HepG2 (cell line): ENCODE measurements around the gene CARMIL1. TPM values are rescaled to one million over a fixed set of nuclear protein-coding genes. Genes with fewer than 3 reads are reported as not detected.

Source experiments
- ATAC-seq: fragments of 200-7000 bp; cut with Tn5 transposase; 3 replicates; pipeline ENCODE4 v1.9.1; 2020; ENCODE audit warnings: mild to moderate bottlenecking, moderate library complexity
- BruUV-seq: library from RNA; stranded (reverse); fragments of 400-500 nt; replicated peaks from 2 replicates; lab custom pipeline; 2021; lab: Mats Ljungman, UMichigan
- CTCF ChIA-PET: fragments of 300-600 bp; formaldehyde crosslinking; extraction: SDS; loops from one replicate; lab custom pipeline; 2021; ENCODE audit warnings: low total read pairs, inconsistent platforms, low intra/inter-chr PET ratio; lab: Yijun Ruan, JAX
- POLR2A ChIA-PET: fragments of 350-600 bp; sonication (Branson Sonifier 250); formaldehyde crosslinking; loops from one replicate; lab custom pipeline; 2020; ENCODE audit warnings: antibody characterized with exemption, inconsistent platforms; lab: Yijun Ruan, JAX
- DNase-seq: peaks from one replicate; pipeline ENCODE4 v3.0.0-alpha.2; 2015; ENCODE audit warnings: low spot score
- FAIRE-seq: peaks from 3 replicates; lab custom pipeline; 2011; peaks lifted over from hg19 to GRCh38; lab: Jason Lieb, UNC
- H2AFZ ChIP-seq: one replicate; pipeline ENCODE4 v1.6.1; 2011; ENCODE audit warnings: low read length, inconsistent platforms
- H3K27ac ChIP-seq: fragments of 300-600 bp; 3 replicates; pipeline ENCODE4 v1.8.0; 2011; ENCODE audit warnings: mixed run types, mild to moderate bottlenecking, mixed read lengths, low read length, inconsistent platforms; ENCODE audit not compliant: insufficient read depth; ENCODE audit errors: extremely low read length
- H3K27me3 ChIP-seq, 2 experiments: fragments of 200-600 bp in 1 of 2; 2 replicates in 1 of 2; 3 replicates in 1 of 2; pipeline versions ENCODE4 v1.6.0 to v1.8.0; 2011; ENCODE audit warnings: low read length in 2 of 2, mild to moderate bottlenecking in 2 of 2, moderate library complexity in 2 of 2, inconsistent platforms in 1 of 2; ENCODE audit not compliant: insufficient read depth in 2 of 2, control insufficient read depth in 1 of 2
- H3K36me3 ChIP-seq, 2 experiments: fragments of 200-600 bp in 1 of 2; replicated peaks in 1 of 2; 2 replicates in 1 of 2; 3 replicates in 1 of 2; pipeline versions ENCODE4 v1.5.1 to v1.8.0; 2011; ENCODE audit warnings: low read length in 2 of 2, inconsistent platforms in 1 of 2; ENCODE audit not compliant: insufficient read depth in 2 of 2, control insufficient read depth in 1 of 2
- H3K4me1 ChIP-seq: 2 replicates; pipeline ENCODE4 v1.5.1; 2012; ENCODE audit warnings: low read length, inconsistent platforms; ENCODE audit not compliant: insufficient read depth
- H3K4me2 ChIP-seq: 2 replicates; pipeline ENCODE4 v1.6.0; 2011; ENCODE audit warnings: low read depth, low read length, inconsistent platforms
- H3K4me3 ChIP-seq, 3 experiments: fragments of 200-600 bp in 1 of 3; sonication (generic), shearing (Covaris generic) in 1 of 3; replicated peaks in 1 of 3; 2 replicates each; pipeline ENCODE4 v1.5.1; 2011 to 2016; ENCODE audit warnings: low read length in 3 of 3, inconsistent platforms in 2 of 3, low read depth in 2 of 3, mild to moderate bottlenecking in 2 of 3, control low read depth in 1 of 3, mixed read lengths in 1 of 3; ENCODE audit not compliant: insufficient read depth in 1 of 3
- H3K79me2 ChIP-seq: one replicate; pipeline ENCODE4 v1.6.1; 2011; ENCODE audit warnings: low read length, inconsistent platforms; ENCODE audit not compliant: insufficient read depth
- H3K9ac ChIP-seq: 2 replicates; pipeline ENCODE4 v1.6.0; 2011; ENCODE audit warnings: mild to moderate bottlenecking, low read depth, low read length, inconsistent platforms; ENCODE audit not compliant: insufficient read depth
- H3K9me3 ChIP-seq: 2 replicates; pipeline ENCODE4 v1.5.1; 2012; ENCODE audit warnings: mild to moderate bottlenecking, low read length
- H4K20me1 ChIP-seq: 2 replicates; pipeline ENCODE4 v1.6.0; 2011; ENCODE audit warnings: inconsistent platforms, mild to moderate bottlenecking, low read length, moderate library complexity; ENCODE audit not compliant: insufficient read depth
- ASH2L ChIP-seq: fragments of 300-600, 200-600 bp; sonication (generic); IDR thresholded peaks from 2 replicates; pipeline ENCODE4 v1.7.0; 2017; ENCODE audit warnings: low read depth, mild to moderate bottlenecking, moderate library complexity, mixed read lengths, low read length; ENCODE audit not compliant: insufficient read length
- DNMT1 ChIP-seq: sonication (generic); formaldehyde crosslinking; IDR thresholded peaks from 2 replicates; pipeline ENCODE4 v1.5.1; 2020; ENCODE audit warnings: mild to moderate bottlenecking, missing genetic modification reagents
- KAT7 ChIP-seq: IDR thresholded peaks from 2 replicates; pipeline ENCODE4 v1.6.1; 2018; ENCODE audit warnings: borderline replicate concordance, missing compliant biosample characterization
- MAFG ChIP-seq: sonication (generic); formaldehyde crosslinking; IDR thresholded peaks from 2 replicates; pipeline ENCODE4 v1.5.1; 2020; ENCODE audit warnings: mild to moderate bottlenecking, missing genetic modification reagents
- PLRG1 ChIP-seq: fragments of 450-650 bp; conservative IDR thresholded peaks from 2 replicates; pipeline ENCODE4 v1.6.1; 2016
- ZNF253 ChIP-seq: sonication (generic); formaldehyde crosslinking; IDR thresholded peaks from 2 replicates; pipeline ENCODE4 v1.8.0; 2022; ENCODE audit warnings: mild to moderate bottlenecking, missing genetic modification reagents, borderline replicate concordance
- ZNF367 ChIP-seq: sonication (generic); formaldehyde crosslinking; IDR thresholded peaks from 2 replicates; pipeline ENCODE4 v1.4.0; 2020; ENCODE audit warnings: missing genetic modification reagents, borderline replicate concordance
- ZNF546 ChIP-seq: sonication (generic); formaldehyde crosslinking; conservative IDR thresholded peaks from 2 replicates; pipeline ENCODE4 v1.8.1; 2023; ENCODE audit warnings: mild to moderate bottlenecking, missing genetic modification reagents
- ZNF549 ChIP-seq: sonication (generic); formaldehyde crosslinking; IDR thresholded peaks from 2 replicates; pipeline ENCODE4 v1.5.0; 2020; ENCODE audit warnings: missing genetic modification reagents
- ZSCAN30 ChIP-seq: sonication (generic); formaldehyde crosslinking; IDR thresholded peaks from 2 replicates; pipeline ENCODE4 v1.5.0; 2020; ENCODE audit warnings: mild to moderate bottlenecking, missing genetic modification reagents
- WGBS: methylation state at CpG from one replicate; pipeline ENCODE4 v1.1.6; 2017; ENCODE audit warnings: low lambda C conversion rate; 5-methylcytosine and 5-hydroxymethylcytosine counted together
- in situ Hi-C: cut with HindIII; loops from 2 replicates; pipeline ENCODE4 v1.10.0; 2017; ENCODE audit warnings: low pct_unique_long_range_greater_than_20kb; ENCODE audit not compliant: extremely low pct_ligation_motif_present
- intact Hi-C: fragments of 100-400 bp; cut with micrococcal nuclease; formaldehyde crosslinking; loops from one replicate; pipeline ENCODE4 v1.10.0; 2022; ENCODE audit not compliant: unreplicated experiment
- polyA plus RNA-seq, 8 experiments: library from polyadenylated mRNA; depleted of rRNA in 3 of 8; stranded (reverse) in 7 of 8; unstranded in 1 of 8; fragments of >200 nt; fragmentation: Illumina TruSeq in 4 of 8; extraction: Trizol in 4 of 8; gene quantifications; 2 replicates each; pipeline versions ENCODE4 v1.2.1 to v1.2.3, GENCODE V29; 2011 to 2016; ENCODE audit warnings: low read depth in 4 of 8, missing spikeins in 1 of 8, mixed read lengths in 1 of 8; ENCODE audit not compliant: insufficient read depth in 1 of 8
- total RNA-seq, 5 experiments: library from RNA; depleted of rRNA; stranded (reverse); fragments of >200 nt; fragmentation: Illumina TruSeq; extraction: Trizol; gene quantifications; 2 replicates each; pipeline ENCODE4 v1.2.3, GENCODE V29; 2016; ENCODE audit warnings: low read depth in 1 of 5
- TF ChIP-seq, protein P1 (sequence below), 2 experiments: sonication (generic) in 1 of 2; formaldehyde crosslinking in 1 of 2; IDR thresholded peaks; 2 replicates each; pipeline versions ENCODE4 v1.5.1 to v1.6.1; 2011 to 2020; ENCODE audit warnings: borderline replicate concordance in 1 of 2, low read depth in 1 of 2, low read length in 1 of 2, mild to moderate bottlenecking in 1 of 2, missing genetic modification reagents in 1 of 2, moderate library complexity in 1 of 2
- TF ChIP-seq, protein P2 (sequence below): sonication (generic); formaldehyde crosslinking; IDR thresholded peaks from 2 replicates; pipeline ENCODE4 v1.5.1; 2020; ENCODE audit warnings: mild to moderate bottlenecking, missing genetic modification reagents, moderate library complexity
- TF ChIP-seq, protein P3 (sequence below): sonication (generic); formaldehyde crosslinking; IDR thresholded peaks from 2 replicates; pipeline ENCODE4 v1.5.0; 2020; ENCODE audit warnings: missing genetic modification reagents
- TF ChIP-seq, protein P4 (sequence below): sonication (generic); formaldehyde crosslinking; IDR thresholded peaks from 2 replicates; pipeline ENCODE4 v1.8.1; 2023; ENCODE audit warnings: mild to moderate bottlenecking, missing genetic modification reagents

Gene CARMIL1
- total and polyA plus RNA-seq, 2 of the 13 experiments (the other 11 are each of a cell fraction or from before 2014, with no cell fraction given), result 1.8 to 2.6 TPM

DNA sequence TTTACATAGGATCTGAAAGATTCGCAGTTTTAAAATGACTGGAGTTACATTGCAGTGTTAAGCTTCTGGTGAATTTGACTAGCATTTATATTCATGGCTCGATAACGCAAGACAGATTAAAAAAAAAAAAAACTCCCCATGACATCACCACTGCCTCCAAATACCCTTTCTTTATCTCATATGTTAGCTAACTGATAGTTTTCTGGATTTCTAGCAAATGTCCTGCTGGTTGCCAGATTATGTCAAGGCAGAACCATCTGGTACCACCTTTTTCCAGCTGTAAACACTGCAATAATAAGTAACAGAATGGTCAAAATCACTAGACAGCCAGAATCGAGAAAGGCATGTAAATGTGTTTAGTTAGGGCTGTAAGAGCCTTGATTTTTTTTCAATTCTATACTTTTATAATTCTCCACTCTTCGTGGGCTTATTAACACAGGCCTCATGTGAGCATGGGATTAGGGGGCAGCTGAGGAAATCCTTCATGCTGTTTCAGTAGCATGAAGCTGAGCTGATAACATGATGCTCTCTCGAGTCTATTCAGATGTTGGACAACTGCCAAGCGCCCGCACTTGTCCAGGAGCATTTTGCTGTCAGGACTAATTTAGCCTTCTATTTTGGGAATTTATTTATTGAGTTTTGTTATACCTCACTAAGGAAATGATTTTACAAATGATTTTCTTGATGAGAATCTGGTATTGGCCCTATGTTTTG, 206.8 kb downstream of the CARMIL1 start (continued):
- TF ChIP-seq, protein P1, sequence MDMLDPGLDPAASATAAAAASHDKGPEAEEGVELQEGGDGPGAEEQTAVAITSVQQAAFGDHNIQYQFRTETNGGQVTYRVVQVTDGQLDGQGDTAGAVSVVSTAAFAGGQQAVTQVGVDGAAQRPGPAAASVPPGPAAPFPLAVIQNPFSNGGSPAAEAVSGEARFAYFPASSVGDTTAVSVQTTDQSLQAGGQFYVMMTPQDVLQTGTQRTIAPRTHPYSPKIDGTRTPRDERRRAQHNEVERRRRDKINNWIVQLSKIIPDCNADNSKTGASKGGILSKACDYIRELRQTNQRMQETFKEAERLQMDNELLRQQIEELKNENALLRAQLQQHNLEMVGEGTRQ (IDR thresholded peaks at IDR 0.05; ENCODE audit: low read depth, low read length), result no peak
- TF ChIP-seq, protein P1 (CRISPR knock-in tag; IDR thresholded peaks at IDR 0.05; ENCODE audit: borderline replicate concordance), result no peak
- no peak for TF ChIP-seq KAT7
- no peak for TF ChIP-seq ASH2L
- no peak for TF ChIP-seq ZSCAN30 (CRISPR knock-in tag)
- TF ChIP-seq ZNF549, result no peak

DNA sequence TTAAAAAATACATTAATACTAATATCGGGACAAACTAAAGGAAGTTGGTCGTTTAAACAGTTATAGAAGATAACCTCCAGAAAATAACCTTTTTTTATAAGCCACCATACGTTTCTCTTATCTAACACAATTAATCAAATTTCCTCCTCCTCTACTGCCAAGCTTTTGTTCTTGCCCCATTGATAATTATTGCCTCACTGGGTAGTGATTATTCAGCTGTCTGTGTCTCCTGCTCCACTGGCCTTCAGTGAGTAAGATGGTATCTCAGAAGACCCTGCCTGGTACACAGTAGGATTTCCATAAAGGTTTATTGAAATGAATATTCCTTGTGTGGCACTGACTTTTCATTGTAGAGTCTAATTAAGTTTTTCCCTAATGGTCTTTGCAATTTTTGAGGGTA, 207.4 kb downstream of the CARMIL1 start:
- no TSS peak for BruUV-seq
- H3K4me2 ChIP-seq, result no peak overlapping the region
- H3K27me3 ChIP-seq, result no peaks in the 10 kb centered on the region
- no peaks in the 10 kb centered on the region for H3K4me1 ChIP-seq
- H3K79me2 ChIP-seq, result no peaks in the 10 kb centered on the region
- WGBS, result 44% methylated on average over 3 of the region's 3 CpGs
- H3K36me3 ChIP-seq, result no peaks in the 10 kb centered on the region
- ChIA-PET POLR2A (no interaction called here), CTCF (no interaction called here)
- H3K9me3 ChIP-seq, result no peaks in the 10 kb centered on the region
- H3K4me3 ChIP-seq, result no peak overlapping the region
- no peak overlapping the region for H3K9ac ChIP-seq
- H3K27ac ChIP-seq, result no peak overlapping the region
- no peak for ATAC-seq
- intact Hi-C loops, result no loop called here
- H4K20me1 ChIP-seq, result no peaks in the 10 kb centered on the region
- no peak overlapping the region for H2AFZ ChIP-seq
- DNase-seq, result no peak
- no peak for TF ChIP-seq MAFG (CRISPR knock-in tag)
- TF ChIP-seq, protein P2, sequence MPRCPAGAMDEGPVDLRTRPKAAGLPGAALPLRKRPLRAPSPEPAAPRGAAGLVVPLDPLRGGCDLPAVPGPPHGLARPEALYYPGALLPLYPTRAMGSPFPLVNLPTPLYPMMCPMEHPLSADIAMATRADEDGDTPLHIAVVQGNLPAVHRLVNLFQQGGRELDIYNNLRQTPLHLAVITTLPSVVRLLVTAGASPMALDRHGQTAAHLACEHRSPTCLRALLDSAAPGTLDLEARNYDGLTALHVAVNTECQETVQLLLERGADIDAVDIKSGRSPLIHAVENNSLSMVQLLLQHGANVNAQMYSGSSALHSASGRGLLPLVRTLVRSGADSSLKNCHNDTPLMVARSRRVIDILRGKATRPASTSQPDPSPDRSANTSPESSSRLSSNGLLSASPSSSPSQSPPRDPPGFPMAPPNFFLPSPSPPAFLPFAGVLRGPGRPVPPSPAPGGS (CRISPR knock-in tag), result no peak
- TF ChIP-seq, protein P3, sequence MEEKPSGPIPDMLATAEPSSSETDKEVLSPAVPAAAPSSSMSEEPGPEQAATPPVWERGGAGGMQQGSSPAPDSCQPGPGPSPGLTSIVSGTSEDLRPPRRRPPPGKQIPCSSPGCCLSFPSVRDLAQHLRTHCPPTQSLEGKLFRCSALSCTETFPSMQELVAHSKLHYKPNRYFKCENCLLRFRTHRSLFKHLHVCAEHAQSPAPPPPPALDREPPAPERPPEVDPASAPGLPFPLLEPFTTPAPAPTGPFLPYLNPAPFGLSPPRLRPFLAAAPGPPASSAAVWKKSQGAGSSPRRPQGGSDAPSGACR, result no peak
- TF ChIP-seq PLRG1, result no peak
- TF ChIP-seq, protein P4, sequence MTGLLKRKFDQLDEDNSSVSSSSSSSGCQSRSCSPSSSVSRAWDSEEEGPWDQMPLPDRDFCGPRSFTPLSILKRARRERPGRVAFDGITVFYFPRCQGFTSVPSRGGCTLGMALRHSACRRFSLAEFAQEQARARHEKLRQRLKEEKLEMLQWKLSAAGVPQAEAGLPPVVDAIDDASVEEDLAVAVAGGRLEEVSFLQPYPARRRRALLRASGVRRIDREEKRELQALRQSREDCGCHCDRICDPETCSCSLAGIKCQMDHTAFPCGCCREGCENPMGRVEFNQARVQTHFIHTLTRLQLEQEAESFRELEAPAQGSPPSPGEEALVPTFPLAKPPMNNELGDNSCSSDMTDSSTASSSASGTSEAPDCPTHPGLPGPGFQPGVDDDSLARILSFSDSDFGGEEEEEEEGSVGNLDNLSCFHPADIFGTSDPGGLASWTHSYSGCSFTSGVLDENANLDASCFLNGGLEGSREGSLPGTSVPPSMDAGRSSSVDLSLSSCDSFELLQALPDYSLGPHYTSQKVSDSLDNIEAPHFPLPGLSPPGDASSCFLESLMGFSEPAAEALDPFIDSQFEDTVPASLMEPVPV (CRISPR knock-in tag), result no peak
- no peak for TF ChIP-seq ZNF546
- no peak for TF ChIP-seq ZNF367 (CRISPR knock-in tag)
- no peak for TF ChIP-seq ZNF253 (CRISPR knock-in tag)
- no peak for TF ChIP-seq DNMT1
- FAIRE-seq, result no peak
- in situ Hi-C loops, result no loop called here
